ENCODE data around the gene MIEN1. TPM values are rescaled to one million over a fixed set of nuclear protein-coding genes. Genes with fewer than 3 reads are reported as not detected.

Gene MIEN1
- total RNA-seq, 4 donors from 2014 or later = 33.9 to 60.8 (median 52.5) TPM

GRCh38 chr17:39742856-39743436 lies 12.6 kb upstream of the MIEN1 start:
- no peak for TF ChIP-seq CTCF (IDR thresholded peaks at IDR 0.05)
- DNase-seq (ENCODE audit: low spot score) (no peak), ATAC-seq (ENCODE audit: low FRiP score) (no peak)

GRCh38 chr17:39742126-39742855 lies 12.0 kb upstream of the MIEN1 start:
- TF ChIP-seq CTCF (IDR thresholded peaks at IDR 0.05) = no peak
- DNase-seq (ENCODE audit: low spot score) (no peak), ATAC-seq (ENCODE audit: low FRiP score) (no peak)

- TF ChIP-seq CTCF (IDR thresholded peaks at IDR 0.05) = no peak
- peak; percentile 67 for ATAC-seq (ENCODE audit: low FRiP score)
- peak; percentile 32 for DNase-seq (ENCODE audit: low spot score)
These were observed 10.2 kb upstream of the MIEN1 start for GRCh38 chr17:39740357-39741111.

GRCh38 chr17:39739885-39740356 lies 9.6 kb upstream of the MIEN1 start:
- ATAC-seq (ENCODE audit: low FRiP score) (no peak), DNase-seq (ENCODE audit: low spot score) (no peak)
- TF ChIP-seq CTCF (IDR thresholded peaks at IDR 0.05) = no peak

GRCh38 chr17:39738983-39739884 lies 8.9 kb upstream of the MIEN1 start:
- peak; percentile 45 for ATAC-seq (ENCODE audit: low FRiP score)
- DNase-seq (ENCODE audit: low spot score) = peak; percentile 39
- TF ChIP-seq CTCF (IDR thresholded peaks at IDR 0.05) = no peak

- ATAC-seq (ENCODE audit: low FRiP score) (peak; percentile 31), DNase-seq (ENCODE audit: low spot score) (no peak)
- no peak for TF ChIP-seq CTCF (IDR thresholded peaks at IDR 0.05)
These were observed 8.2 kb upstream of the MIEN1 start for GRCh38 chr17:39738568-39738901.

Data from omental fat pad (tissue), 4 donors.